Fibroblast of lung (primary cell): Measurements from ENCODE around the gene BLOC1S5. TPM values are rescaled to one million over a fixed set of nuclear protein-coding genes. Genes with fewer than 3 reads are reported as not detected.
"Not testable (repeated sequence)": the region's sequence is repeated elsewhere in the genome, so short reads cannot be mapped to it uniquely, and the experiment has no call there.

Source experiments
- DNase-seq, 2 donors: peaks; one replicate each; pipeline versions ENCODE4 v3.0.0 to v3.0.0-alpha.2; 2010; ENCODE audit warnings: low read depth in 2 of 2
- H2AFZ ChIP-seq: 2 replicates; pipeline ENCODE4 v1.5.1; 2012; ENCODE audit warnings: low read length, control low read depth, inconsistent platforms
- H3K27ac ChIP-seq: 2 replicates; pipeline ENCODE4 v1.5.1; 2011; ENCODE audit warnings: low read length, control low read depth; ENCODE audit not compliant: insufficient read depth
- H3K27me3 ChIP-seq: 2 replicates; pipeline ENCODE4 v1.5.1; 2011; ENCODE audit warnings: mild to moderate bottlenecking, low read length; ENCODE audit not compliant: control insufficient read depth, insufficient read depth
- H3K36me3 ChIP-seq: 2 replicates; pipeline ENCODE4 v1.5.1; 2011; ENCODE audit warnings: low read length; ENCODE audit not compliant: control insufficient read depth, insufficient read depth
- H3K4me1 ChIP-seq: 2 replicates; pipeline ENCODE4 v1.5.1; 2011; ENCODE audit warnings: low read length; ENCODE audit not compliant: control insufficient read depth, insufficient read depth; ENCODE audit errors: extremely low read depth
- H3K4me2 ChIP-seq: 2 replicates; pipeline ENCODE4 v1.5.1; 2011; ENCODE audit warnings: low read length, control low read depth; ENCODE audit not compliant: insufficient read depth; ENCODE audit errors: extremely low read depth
- H3K4me3 ChIP-seq, 4 experiments: fragments of 200-600 bp in 1 of 4; sonication (generic) in 1 of 4; replicated peaks in 1 of 4; 2 replicates each; pipeline ENCODE4 v1.5.1; 2011 to 2016; ENCODE audit warnings: low read length in 4 of 4, low read depth in 3 of 4, mild to moderate bottlenecking in 3 of 4, control low read depth in 2 of 4, inconsistent platforms in 1 of 4, mixed read lengths in 1 of 4; ENCODE audit not compliant: insufficient read depth in 1 of 4; ENCODE audit errors: control extremely low read depth in 1 of 4
- H3K79me2 ChIP-seq: 2 replicates; pipeline ENCODE4 v1.5.1; 2012; ENCODE audit warnings: mild to moderate bottlenecking, low read length, inconsistent platforms; ENCODE audit not compliant: control insufficient read depth, insufficient read depth
- H3K9ac ChIP-seq: 2 replicates; pipeline ENCODE4 v1.5.1; 2011; ENCODE audit warnings: mild to moderate bottlenecking, low read length, control low read depth; ENCODE audit not compliant: insufficient read depth
- H3K9me3 ChIP-seq: 2 replicates; pipeline ENCODE4 v1.5.1; 2012; ENCODE audit warnings: low read depth, low read length; ENCODE audit not compliant: control insufficient read depth, insufficient read depth
- H4K20me1 ChIP-seq: 2 replicates; pipeline ENCODE4 v1.5.1; 2011; ENCODE audit warnings: low read length; ENCODE audit not compliant: control insufficient read depth, insufficient read depth; ENCODE audit errors: extremely low read depth
- CTCF ChIP-seq, 2 donors: IDR thresholded peaks in 1 of 2; conservative IDR thresholded peaks in 1 of 2; 1 replicate in 1 of 2; 2 replicates in 1 of 2; pipeline ENCODE4 v1.5.1; 2011 to 2012; ENCODE audit warnings: low read length in 2 of 2, control low read depth in 1 of 2, inconsistent platforms in 1 of 2, low read depth in 1 of 2, mild to moderate bottlenecking in 1 of 2
- EZH2 ChIP-seq: IDR thresholded peaks from 2 replicates; pipeline ENCODE4 v1.5.1; 2012; ENCODE audit warnings: low read length, control low read depth, mild to moderate bottlenecking; ENCODE audit errors: missing control alignments
- polyA plus RNA-seq, 2 donors: library from polyadenylated mRNA; depleted of rRNA in 1 of 2; stranded (reverse) in 1 of 2; unstranded in 1 of 2; fragments of >200 nt; gene quantifications; 2 replicates each; pipeline ENCODE4 v1.2.1, GENCODE V29; 2011 to 2012; ENCODE audit warnings: missing spikeins in 1 of 2
- total RNA-seq: library from RNA; depleted of rRNA; stranded (reverse); fragments of >200 nt; gene quantifications from 2 replicates; pipeline ENCODE4 v1.2.1, GENCODE V29; 2014

The BLOC1S5 gene
- total and polyA plus RNA-seq, 2 donors (not counting 1 experiment from before 2014, with no cell fraction given) = 10.1 to 20.6 TPM

GRCh38 chr6:8043221-8043620, 21.0 kb downstream of the BLOC1S5 start:
- Histone ChIP-seq H3K4me1 (no peaks in the 10 kb centered on the region), H3K27me3 (no peaks in the 10 kb centered on the region), H3K4me2 (no peak overlapping the region), H4K20me1 (no peaks in the 10 kb centered on the region), H3K9ac (no peak overlapping the region), H2AFZ (no peak overlapping the region), H3K79me2 (no peaks in the 10 kb centered on the region), H3K9me3 (no peaks in the 10 kb centered on the region), H3K36me3 (no peaks in the 10 kb centered on the region), H3K4me3 (no peak overlapping the region), H3K27ac (no peak overlapping the region)
- no peak for DNase-seq
- TF ChIP-seq EZH2 (no peak), CTCF (conservative IDR thresholded peaks at IDR 0.05 in 1 of 2, IDR thresholded peaks at IDR 0.05 in 1 of 2; ENCODE audit: low read depth in 1 of 2, low read length in 2 of 2) (no peak)

GRCh38 chr6:8041913-8042583, 22.1 kb downstream of the BLOC1S5 start:
- Histone ChIP-seq H3K27me3 (no peaks in the 10 kb centered on the region), H3K79me2 (no peaks in the 10 kb centered on the region), H3K4me3 (no peak overlapping the region), H4K20me1 (no peaks in the 10 kb centered on the region), H3K4me1 (no peaks in the 10 kb centered on the region), H3K36me3 (no peaks in the 10 kb centered on the region), H3K4me2 (no peak overlapping the region), H2AFZ (no peak overlapping the region), H3K9ac (no peak overlapping the region), H3K27ac (no peak overlapping the region), H3K9me3 (no peaks in the 10 kb centered on the region)
- DNase-seq = no peak
- TF ChIP-seq CTCF (conservative IDR thresholded peaks at IDR 0.05 in 1 of 2, IDR thresholded peaks at IDR 0.05 in 1 of 2; ENCODE audit: low read depth in 1 of 2, low read length in 2 of 2) (no peak), EZH2 (no peak)

- DNase-seq, H3K36me3 ChIP-seq, H3K79me2 ChIP-seq, H4K20me1 ChIP-seq, H3K9me3 ChIP-seq, H3K4me2 ChIP-seq, H2AFZ ChIP-seq, H3K27me3 ChIP-seq, H3K4me3 ChIP-seq, H3K4me1 ChIP-seq, H3K27ac ChIP-seq, H3K9ac ChIP-seq: not testable (repeated sequence)
Measured at GRCh38 chr6:8034107-8034506, 30.1 kb downstream of the BLOC1S5 start.
